D721Med (cell line): ENCODE data around the gene XDH.

ENCODE experiments used
- DNase-seq: peaks from one replicate; pipeline ENCODE4 v3.0.0; 2011; ENCODE audit warnings: low spot score; ENCODE audit not compliant: insufficient read length
- FAIRE-seq: peaks from 2 replicates; lab custom pipeline; 2011; peaks lifted over from hg19 to GRCh38; lab: Jason Lieb, UNC
- TF ChIP-seq, protein P1 (sequence below): IDR thresholded peaks from 2 replicates; pipeline ENCODE4 v1.5.1; 2012; ENCODE audit warnings: mild to moderate bottlenecking, control low read depth; ENCODE audit not compliant: insufficient read depth; ENCODE audit errors: missing control alignments

The XDH gene

DNA sequence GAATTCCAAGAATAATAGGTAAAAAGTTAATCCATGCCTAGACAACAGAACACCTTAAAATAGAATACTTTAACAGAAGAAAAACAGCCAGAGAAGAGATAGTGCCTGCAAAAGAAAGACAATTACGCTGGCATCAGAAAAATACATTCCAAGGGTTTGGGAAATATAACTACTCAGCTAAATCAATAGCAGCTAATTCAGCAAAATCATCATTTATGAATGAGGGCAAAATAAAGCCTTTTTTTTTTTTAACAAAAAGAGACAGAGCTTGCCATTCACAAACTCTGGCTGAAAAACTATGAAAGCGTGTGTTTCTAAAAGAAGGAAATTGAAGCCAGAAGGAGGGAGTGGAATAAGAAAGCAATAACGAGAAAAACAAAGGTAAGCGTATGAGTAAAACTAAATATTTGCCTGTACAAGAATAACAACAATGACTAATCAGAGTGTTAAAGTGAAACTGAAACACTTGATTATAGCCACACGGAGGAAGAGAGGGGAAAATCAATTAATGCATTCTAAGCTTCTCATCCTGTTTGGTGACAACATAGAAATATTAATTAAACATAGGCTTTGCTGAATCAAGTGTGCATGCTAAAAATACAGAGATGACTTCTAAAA lies 90.4 kb downstream of the XDH start:
- FAIRE-seq (no peak), DNase-seq (no peak)
- TF ChIP-seq, protein P1, sequence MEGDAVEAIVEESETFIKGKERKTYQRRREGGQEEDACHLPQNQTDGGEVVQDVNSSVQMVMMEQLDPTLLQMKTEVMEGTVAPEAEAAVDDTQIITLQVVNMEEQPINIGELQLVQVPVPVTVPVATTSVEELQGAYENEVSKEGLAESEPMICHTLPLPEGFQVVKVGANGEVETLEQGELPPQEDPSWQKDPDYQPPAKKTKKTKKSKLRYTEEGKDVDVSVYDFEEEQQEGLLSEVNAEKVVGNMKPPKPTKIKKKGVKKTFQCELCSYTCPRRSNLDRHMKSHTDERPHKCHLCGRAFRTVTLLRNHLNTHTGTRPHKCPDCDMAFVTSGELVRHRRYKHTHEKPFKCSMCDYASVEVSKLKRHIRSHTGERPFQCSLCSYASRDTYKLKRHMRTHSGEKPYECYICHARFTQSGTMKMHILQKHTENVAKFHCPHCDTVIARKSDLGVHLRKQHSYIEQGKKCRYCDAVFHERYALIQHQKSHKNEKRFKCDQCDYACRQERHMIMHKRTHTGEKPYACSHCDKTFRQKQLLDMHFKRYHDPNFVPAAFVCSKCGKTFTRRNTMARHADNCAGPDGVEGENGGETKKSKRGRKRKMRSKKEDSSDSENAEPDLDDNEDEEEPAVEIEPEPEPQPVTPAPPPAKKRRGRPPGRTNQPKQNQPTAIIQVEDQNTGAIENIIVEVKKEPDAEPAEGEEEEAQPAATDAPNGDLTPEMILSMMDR = no peak

DNA sequence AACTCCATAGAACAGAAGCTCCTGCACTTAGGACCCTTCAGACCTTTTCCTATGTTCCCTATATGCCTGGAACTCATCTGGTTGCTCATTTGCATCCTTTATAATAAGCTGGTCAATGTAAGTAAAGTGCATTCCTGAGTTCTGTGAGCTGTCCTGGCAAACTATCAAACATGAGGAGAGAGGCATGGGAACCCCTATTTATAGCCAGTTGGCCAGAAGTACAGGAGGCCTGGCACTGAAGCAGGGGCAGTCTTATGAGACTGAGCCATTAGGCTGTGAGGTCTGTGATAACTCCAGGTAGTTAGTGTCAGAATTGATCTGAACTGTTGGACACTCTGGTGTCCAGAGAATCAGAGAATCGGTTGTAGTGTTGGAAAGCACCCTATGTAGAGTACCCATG lies 92.2 kb downstream of the XDH start:
- FAIRE-seq = no peak
- TF ChIP-seq, protein P1 = no peak
- no peak for DNase-seq

GRCh38 chr2:31319406-31320175 lies 95.0 kb downstream of the XDH start:
- TF ChIP-seq, protein P1 = no peak
- DNase-seq (no peak), FAIRE-seq (no peak)

GRCh38 chr2:31318361-31319336 lies 95.9 kb downstream of the XDH start:
- no peak for DNase-seq
- FAIRE-seq = no peak
- TF ChIP-seq, protein P1 = no peak

- DNase-seq = no peak
- TF ChIP-seq, protein P1 = no peak
- no peak for FAIRE-seq
Measured at GRCh38 chr2:31317396-31317795, 97.1 kb downstream of the XDH start.

- no peak for DNase-seq
- TF ChIP-seq, protein P1 = no peak
- FAIRE-seq = no peak
Measured at GRCh38 chr2:31314761-31315160, 99.8 kb downstream of the XDH start.
